A549 treated with AZD2906 at 1 μM for 4 hours (cell line): ENCODE data around the gene PRDM11. TPM values are rescaled to one million over a fixed set of nuclear protein-coding genes. Genes with fewer than 3 reads are reported as not detected.

Experiments
- total RNA-seq: library from RNA; stranded (reverse); fragments of 200-300 nt; extraction: Qiagen RNA extraction; gene quantifications from 5 replicates; pipeline ENCODE4 v1.2.3, GENCODE V29; 2022

Gene PRDM11
- total RNA-seq: 4.5 to 8.0 TPM (median 7.7 TPM) in 5 replicates

GRCh38 chr11:45146072-45147016, at the start of gene PRDM11:
Gene PRDM11, plus strand, starts transcription at chr11:45146639. Its CDS starts 35,128 bp downstream, at chr11:45181767.

Other genes with a start within 250 kb of the PRDM11 start
- 33.3 to 45.3 TPM (median 44.4 TPM) in 5 replicates for gene TP53I11, start 195.8 kb upstream of the PRDM11 start, total RNA-seq
- gene SYT13, start 139.7 kb downstream of the PRDM11 start, total RNA-seq: 5.3 to 6.6 TPM (median 5.5 TPM) in 5 replicates